Ascending aorta (tissue), 2 donors: ENCODE results near the gene RAPGEF4. TPM values are rescaled to one million over a fixed set of nuclear protein-coding genes. Genes with fewer than 3 reads are reported as not detected.

Experiments
- DNase-seq, 2 donors: peaks; one replicate each; pipeline ENCODE4 v3.0.0-alpha.2; 2019; ENCODE audit warnings: low spot score in 2 of 2
- H3K27ac ChIP-seq, 2 donors: fragments of 200-600 bp; sonication (generic); one replicate each; pipeline ENCODE4 v1.5.1; 2016 to 2017; ENCODE audit warnings: mild to moderate bottlenecking in 1 of 2
- H3K27me3 ChIP-seq: fragments of 200-600 bp; sonication (generic); one replicate; pipeline ENCODE4 v1.5.1; 2017
- H3K36me3 ChIP-seq, 2 donors: fragments of 200-600 bp; sonication (generic); one replicate each; pipeline ENCODE4 v1.5.1; 2016
- H3K4me1 ChIP-seq, 2 donors: fragments of 200-600 bp; sonication (generic); one replicate each; pipeline ENCODE4 v1.5.1; 2016 to 2017; ENCODE audit warnings: mild to moderate bottlenecking in 1 of 2
- H3K4me3 ChIP-seq, 2 donors: fragments of 200-600 bp; sonication (generic); one replicate each; pipeline ENCODE4 v1.5.1; 2016 to 2017; ENCODE audit warnings: mild to moderate bottlenecking in 1 of 2
- H3K9me3 ChIP-seq, 2 donors: fragments of 200-600 bp; sonication (generic); one replicate each; pipeline ENCODE4 v1.5.1; 2016
- CTCF ChIP-seq, 3 experiments: fragments of 200-600 bp in 2 of 3; fragments of 450-650 bp in 1 of 3; sonication (generic) in 2 of 3; IDR thresholded peaks; one replicate each; pipeline ENCODE4 v1.5.1; 2016 to 2019; ENCODE audit warnings: antibody characterized with exemption in 3 of 3, mild to moderate bottlenecking in 1 of 3, moderate library complexity in 1 of 3
- intact Hi-C: fragments of 100-400 bp; cut with DNase I; formaldehyde crosslinking; loops from one replicate; pipeline ENCODE4 v1.15.1; 2023
- total RNA-seq: library from RNA; depleted of rRNA; stranded (reverse); fragments of >200 nt; gene quantifications from one replicate; pipeline ENCODE4 v1.1.0, GENCODE V29; 2016

Gene RAPGEF4
- total RNA-seq, 1 donor from 2014 or later = 79.9 TPM

DNA sequence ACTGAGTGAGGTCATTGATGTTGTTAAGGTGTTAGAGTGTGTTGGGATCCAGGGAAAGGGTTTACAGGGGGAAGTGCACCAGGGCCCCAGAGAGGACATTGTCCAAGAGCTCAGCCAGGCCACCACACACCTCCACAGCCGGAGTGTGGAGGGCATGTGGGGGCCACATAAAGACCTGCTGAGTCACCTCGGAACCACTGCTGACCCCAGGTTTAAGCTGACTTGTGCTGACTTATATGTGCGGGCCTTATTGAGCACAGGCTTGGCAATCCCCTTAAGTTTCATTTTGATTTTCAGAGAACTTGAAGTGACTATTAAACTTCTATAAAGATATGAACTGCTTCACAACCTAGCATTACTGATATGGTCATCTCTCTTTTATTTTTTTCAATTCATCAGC, 173.8 kb downstream of the RAPGEF4 start:
- Histone ChIP-seq H3K4me1 (no peaks in the 10 kb centered on the region), H3K27me3 (no peaks in the 10 kb centered on the region), H3K9me3 (no peaks in the 10 kb centered on the region), H3K36me3 (no peaks in the 10 kb centered on the region), H3K27ac (no peak overlapping the region), H3K4me3 (no peak overlapping the region)
- intact Hi-C loops = no loop called here
- DNase-seq = no peak
- no peak for TF ChIP-seq CTCF (IDR thresholded peaks at IDR 0.05)

GRCh38 chr2:172912266-172912665, 176.6 kb downstream of the RAPGEF4 start:
- Histone ChIP-seq H3K4me3 (no peak overlapping the region), H3K36me3 (no peaks in the 10 kb centered on the region), H3K27ac (no peak overlapping the region), H3K4me1 (no peaks in the 10 kb centered on the region), H3K9me3 (no peaks in the 10 kb centered on the region), H3K27me3 (no peaks in the 10 kb centered on the region)
- DNase-seq = no peak
- intact Hi-C loops = no loop called here
- TF ChIP-seq CTCF (IDR thresholded peaks at IDR 0.05) = no peak

GRCh38 chr2:172914341-172915008, 178.8 kb downstream of the RAPGEF4 start:
- no peaks in the 10 kb centered on the region for H3K36me3 ChIP-seq
- no peak overlapping the region for H3K4me3 ChIP-seq
- intact Hi-C loops = no loop called here
- no peak overlapping the region for H3K27ac ChIP-seq
- no peaks in the 10 kb centered on the region for H3K27me3 ChIP-seq
- no peaks in the 10 kb centered on the region for H3K4me1 ChIP-seq
- no peaks in the 10 kb centered on the region for H3K9me3 ChIP-seq
- no peak for TF ChIP-seq CTCF (IDR thresholded peaks at IDR 0.05)
- no peak for DNase-seq

- intact Hi-C loops = no loop called here
These were observed 182.1 kb downstream of the RAPGEF4 start for GRCh38 chr2:172917716-172918115.

GRCh38 chr2:172919732-172920131, 184.1 kb downstream of the RAPGEF4 start:
- no peak overlapping the region for H3K27ac ChIP-seq
- H3K4me3 ChIP-seq = no peak overlapping the region
- H3K36me3 ChIP-seq = no peaks in the 10 kb centered on the region
- intact Hi-C loops = no loop called here
- no peak for TF ChIP-seq CTCF (IDR thresholded peaks at IDR 0.05)
- DNase-seq = no peak
- no peaks in the 10 kb centered on the region for H3K9me3 ChIP-seq
- H3K27me3 ChIP-seq = no peaks in the 10 kb centered on the region
- H3K4me1 ChIP-seq = no peaks in the 10 kb centered on the region

More at GRCh38 chr2:172917716-172918115, 182.1 kb downstream of the RAPGEF4 start:
- Histone ChIP-seq H3K4me1 (no peaks in the 10 kb centered on the region), H3K9me3 (no peaks in the 10 kb centered on the region), H3K4me3 (no peak overlapping the region), H3K36me3 (no peaks in the 10 kb centered on the region), H3K27ac (no peak overlapping the region), H3K27me3 (no peaks in the 10 kb centered on the region)
- DNase-seq = no peak
- no peak for TF ChIP-seq CTCF (IDR thresholded peaks at IDR 0.05)
